ENCODE measurements around the gene ASPSCR1.
"Not testable (repeated sequence)": the region's sequence is repeated elsewhere in the genome, so short reads cannot be mapped to it uniquely, and the experiment has no call there.

ASPSCR1 gene

DNA sequence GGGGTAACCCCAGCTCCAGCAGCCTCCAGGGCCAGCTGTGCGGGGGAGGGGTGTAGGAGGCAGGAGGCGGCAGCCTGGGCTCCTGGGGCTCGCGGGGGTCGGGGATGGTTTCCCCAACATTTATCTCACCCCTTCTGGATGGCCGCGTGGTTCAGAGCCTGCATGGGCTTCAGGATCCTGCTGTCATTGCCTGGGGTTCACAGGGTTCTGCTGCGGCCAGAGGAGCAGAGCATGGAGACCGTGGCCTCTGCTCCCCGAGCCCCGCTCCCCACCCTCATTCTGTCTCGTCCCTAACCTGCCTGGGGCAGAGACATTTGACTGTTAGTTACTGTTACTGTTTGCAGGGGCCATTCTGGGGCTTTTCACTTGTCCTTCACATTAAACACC is 35.3 kb upstream of the ASPSCR1 start:
- no peak for FAIRE-seq

DNA sequence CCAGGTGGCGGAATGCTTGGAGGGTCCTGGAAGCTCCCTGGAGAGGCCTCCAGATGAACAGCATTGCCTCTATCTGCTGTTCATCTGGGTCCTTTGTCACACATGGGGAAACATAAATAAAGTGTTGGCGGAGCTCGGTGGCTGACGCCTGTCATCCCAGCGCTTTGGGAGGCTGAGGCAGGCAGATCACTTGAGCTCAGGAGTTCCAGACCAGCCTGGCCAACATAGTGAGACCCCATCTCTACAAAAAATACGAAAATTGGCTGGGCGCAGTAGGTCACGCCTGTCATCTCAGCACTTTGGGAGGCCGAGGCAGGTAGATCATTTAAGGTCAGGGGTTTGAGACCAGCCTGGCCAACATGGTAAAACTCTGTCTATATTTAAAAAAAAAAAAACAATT is 32.6 kb upstream of the ASPSCR1 start:
- no peak for FAIRE-seq

DNA sequence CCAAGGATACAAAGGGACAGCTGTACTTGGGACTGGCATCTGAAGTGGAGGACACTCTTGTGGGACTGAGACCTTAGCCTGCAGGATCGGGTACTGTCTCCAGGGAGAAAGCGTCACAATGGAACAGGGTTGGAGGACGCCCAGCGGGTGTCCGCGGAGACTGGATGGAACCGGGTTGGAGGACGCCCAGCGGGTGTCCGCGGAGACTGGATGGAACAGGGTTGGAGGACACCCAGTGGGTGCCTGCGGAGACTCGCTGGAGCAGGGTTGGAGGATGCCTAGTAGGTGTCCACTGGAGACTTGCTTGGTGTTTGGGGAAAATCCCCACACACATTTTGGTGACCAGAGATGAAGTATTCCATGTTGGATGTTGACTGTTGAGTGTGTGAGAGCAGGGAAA is 30.2 kb upstream of the ASPSCR1 start, which contains the start of gene MYADML2:
Gene MYADML2, minus strand, starts transcription at position 45 of the 400 bp plus-strand sequence. CDS start 5,492 bp downstream, outside the sequence.
- no peak for FAIRE-seq

DNA sequence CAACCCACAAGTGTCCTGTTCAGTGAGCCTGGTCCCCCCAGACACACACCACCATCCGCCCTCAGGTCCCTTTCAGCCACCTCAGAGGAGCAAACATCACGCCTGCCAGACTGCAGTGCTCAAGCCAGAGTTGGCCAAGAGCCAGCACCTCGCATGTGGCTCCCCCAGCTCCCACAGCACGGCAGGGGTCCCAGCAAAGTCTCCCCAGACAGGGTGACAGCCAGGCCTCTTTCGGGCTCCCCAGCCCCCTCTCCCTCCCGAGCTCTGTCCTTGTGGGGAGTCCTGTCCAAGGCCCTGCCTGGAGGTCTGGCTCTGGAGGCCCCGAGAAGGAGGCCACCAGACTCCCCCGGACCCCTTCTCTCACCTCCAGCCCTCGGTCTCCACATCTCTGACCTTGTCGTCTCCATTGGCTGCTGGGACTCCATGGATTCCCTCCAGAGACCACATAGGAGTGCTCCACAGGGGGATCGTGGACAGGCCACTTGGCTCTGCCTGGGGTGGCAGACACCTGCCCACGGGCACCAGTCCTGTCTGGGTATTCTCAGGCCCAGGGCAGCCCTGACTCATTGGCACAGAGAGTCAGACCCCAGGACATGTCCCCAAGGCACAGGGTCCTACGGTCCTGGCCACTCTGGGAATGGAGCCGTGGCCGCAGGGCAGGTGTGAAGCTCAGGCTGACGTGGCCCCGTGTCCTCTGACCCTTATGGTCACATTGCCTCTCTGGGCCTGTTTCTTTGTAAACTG is 28.6 kb upstream of the ASPSCR1 start:
- FAIRE-seq: no peak

- no peak for FAIRE-seq
Observed at GRCh38 chr17:81950501-81950900, 26.9 kb upstream of the ASPSCR1 start.

DNA sequence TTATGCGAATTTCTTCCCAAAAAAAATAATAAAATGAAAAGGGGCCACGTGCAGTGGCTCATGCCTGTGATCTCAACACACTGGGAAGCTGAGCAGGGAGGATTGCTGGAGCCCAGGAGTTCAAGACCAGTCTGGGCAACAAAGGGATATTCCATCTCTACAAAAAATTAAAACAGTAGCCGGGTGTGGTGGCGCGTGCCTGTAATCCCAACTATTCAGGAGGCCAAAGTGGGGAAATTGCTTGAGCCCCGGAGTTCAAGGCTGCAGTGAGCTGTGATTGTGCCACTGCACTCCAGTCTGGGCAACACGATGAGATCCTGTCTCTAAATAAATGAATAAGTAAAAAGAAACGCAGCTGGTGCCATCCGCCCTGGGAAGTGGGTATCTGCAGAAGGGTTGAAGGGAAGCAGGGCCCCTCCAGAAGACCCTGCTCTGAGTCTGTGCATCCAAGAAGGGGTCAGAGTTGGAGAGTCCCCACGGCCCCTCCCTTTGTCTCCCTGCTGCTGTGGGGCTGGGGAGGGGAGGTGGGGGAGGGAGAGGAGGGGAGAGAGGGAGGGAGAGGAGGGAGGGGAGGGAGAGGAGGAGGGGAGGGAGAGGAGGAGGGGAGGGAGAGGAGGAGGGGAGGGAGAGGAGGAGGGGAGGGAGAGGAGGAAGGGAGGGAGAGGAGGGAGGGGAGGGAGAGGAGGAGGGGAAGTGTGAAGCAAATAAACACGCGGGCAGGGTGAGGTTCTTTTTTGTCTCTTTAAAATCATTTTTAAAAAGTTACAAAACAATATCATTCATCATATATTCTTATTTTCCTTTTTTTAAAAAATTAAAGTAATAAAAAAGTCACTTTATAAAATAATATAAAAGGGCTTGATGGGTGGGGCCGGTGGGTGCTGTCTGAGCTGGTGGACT is 25.4 kb upstream of the ASPSCR1 start:
- FAIRE-seq: no peak

- FAIRE-seq: no peak
Observed at GRCh38 chr17:81952792-81953228, 24.6 kb upstream of the ASPSCR1 start.

GRCh38 chr17:81953443-81953842 is 24.0 kb upstream of the ASPSCR1 start:
- not testable (repeated sequence) for FAIRE-seq

DNA sequence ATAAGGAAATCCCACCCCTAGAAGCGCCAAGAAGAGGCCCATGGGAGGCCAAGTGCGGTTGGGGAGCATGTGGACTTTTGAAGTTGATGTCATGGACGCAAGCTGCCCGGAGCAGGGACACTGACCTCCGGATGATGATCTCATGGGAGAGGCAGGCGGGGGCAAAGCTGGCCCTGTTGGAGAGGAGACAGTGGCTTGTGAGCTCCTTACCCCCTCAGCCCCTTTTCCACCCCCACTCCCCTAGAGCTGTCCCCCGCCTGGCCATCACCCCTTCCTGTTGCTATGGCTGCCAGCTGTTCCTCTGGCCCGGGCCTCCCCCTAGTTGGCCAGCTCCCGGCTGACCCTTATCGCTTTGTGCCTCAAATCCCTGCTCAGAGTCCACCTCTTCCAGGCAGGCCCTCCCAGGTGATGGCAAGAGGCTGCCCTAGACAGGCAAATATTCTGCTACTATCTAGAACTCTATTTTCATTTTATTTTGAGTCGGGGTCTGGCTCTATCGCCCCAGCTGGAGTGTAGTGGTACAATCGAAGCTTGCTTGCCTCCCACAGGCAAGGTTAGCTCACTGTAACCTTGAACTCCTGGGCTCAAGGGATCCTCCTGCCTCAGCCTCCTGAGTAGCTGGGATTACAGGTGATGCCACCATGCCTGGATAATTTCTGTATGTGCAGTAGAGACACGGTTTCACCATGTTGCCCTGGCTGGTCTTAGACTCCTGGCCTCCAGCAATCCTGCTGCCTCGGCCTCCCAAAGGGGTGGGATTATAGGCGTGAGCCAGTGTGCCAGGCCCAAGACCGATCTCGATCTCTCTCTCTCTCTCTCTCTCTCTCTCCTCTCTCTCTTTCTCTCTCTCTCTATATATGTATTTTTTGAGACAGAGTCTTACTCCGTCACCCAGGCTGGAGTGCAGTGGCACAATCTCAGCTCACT is 23.0 kb upstream of the ASPSCR1 start:
- no peak for FAIRE-seq

DNA sequence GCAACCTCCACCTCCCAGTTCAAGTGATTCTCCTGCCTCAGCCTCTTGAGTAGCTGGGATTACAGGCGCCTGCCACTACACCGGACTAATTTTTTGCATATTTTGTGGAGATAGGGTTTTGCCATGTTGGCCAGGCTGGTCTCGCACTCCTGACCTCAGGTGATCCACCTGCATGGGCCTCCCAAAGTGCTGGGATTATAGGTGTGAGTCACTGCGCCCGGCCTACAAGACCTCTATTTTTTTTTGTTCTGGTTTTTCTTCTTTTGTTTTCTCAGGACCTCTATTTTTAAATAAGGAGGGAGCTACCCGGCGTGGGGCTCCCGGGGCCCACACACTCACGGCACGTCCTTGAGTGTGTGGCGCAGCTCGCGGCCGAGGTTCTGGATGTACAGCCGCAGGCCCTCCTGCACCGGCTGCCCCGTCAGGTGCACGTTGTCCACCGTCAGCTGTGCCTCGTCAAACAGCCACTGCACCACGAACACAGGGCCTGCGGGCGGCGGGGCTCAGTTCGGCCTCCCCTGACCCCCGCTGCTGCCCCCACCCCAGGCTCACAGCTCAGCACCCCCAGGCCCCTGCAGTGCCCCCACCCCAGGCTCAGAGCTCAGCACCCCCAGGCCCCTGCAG is 22.3 kb upstream of the ASPSCR1 start:
- FAIRE-seq: no peak

GRCh38 chr17:81955756-81956544 is 21.5 kb upstream of the ASPSCR1 start:
- FAIRE-seq: no peak

GRCh38 chr17:81956607-81957589 is 20.5 kb upstream of the ASPSCR1 start:
- no peak for FAIRE-seq

- no peak for FAIRE-seq
Observed at GRCh38 chr17:81957691-81958432, 19.6 kb upstream of the ASPSCR1 start.

DNA sequence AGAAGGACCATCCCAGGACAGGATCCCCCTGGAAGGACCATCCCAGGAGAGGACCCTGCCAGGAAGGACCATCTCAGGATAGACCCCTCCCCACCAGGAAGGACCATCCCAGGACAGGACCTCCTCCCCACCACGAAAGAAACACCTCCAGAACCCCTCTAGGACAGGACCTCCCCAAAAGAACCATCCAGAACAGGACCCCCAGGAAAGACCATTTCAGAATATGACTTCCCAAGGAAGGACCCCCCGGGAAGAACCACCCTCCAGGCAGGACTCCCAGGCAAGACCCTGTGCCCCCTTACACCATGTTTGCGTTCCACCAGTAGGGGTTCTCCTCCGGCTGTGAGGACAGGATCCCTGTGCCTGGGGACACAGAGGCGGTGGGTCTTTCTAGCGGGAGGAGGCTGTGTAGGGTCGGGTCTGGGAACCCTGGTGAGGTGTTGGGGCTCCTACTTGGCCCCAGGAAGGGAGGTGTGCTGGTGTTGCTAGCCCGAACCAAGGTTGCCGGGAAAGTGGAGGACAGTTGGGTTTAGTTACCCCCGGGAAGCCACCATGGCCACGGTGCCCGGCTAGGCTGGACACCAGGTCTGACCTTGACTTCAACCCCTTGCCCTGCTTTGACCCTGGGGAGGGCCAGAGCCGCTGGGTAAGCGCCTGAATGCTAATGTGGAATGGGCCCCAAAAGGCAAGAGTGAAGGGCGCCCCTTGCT is 18.6 kb upstream of the ASPSCR1 start:
- FAIRE-seq: no peak

DNA sequence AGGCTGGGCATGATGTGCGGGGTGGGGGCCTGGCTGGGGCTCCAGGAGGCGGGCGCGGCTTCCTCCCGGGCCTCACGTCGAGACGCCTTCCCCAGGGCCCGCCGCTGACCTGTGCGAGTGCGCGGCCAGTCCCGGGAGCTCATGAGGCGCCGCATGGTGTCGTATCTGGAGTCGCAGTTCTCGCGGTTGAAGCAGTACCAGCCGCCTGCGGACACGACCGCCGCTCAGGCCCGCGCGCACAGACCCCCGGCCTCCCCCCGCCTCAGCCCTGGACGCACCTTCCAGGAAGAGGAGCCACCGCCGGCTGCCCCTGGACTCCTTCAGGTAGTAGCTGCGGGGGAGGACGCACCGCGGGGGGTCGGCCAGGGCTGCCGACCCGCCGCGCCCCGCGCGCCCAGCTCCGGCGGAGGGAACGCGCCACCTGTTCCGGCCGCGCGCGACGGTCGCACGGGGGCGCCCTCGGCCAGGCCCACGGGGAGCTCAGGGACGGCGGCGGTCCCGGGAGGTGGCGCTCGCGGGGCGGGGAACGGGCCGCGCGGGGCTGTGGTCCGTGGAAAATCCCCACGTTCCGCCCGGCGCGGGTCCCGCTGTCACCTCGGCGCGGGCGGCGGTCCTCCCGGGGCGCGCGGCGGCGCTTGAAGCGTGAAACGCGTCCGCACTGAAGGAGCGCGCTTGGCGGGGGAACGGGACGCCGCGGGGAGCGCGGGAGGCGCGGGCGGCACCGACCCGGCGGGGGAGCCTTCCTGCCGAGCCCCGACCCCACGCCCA is 17.9 kb upstream of the ASPSCR1 start:
- FAIRE-seq: no peak

DNA sequence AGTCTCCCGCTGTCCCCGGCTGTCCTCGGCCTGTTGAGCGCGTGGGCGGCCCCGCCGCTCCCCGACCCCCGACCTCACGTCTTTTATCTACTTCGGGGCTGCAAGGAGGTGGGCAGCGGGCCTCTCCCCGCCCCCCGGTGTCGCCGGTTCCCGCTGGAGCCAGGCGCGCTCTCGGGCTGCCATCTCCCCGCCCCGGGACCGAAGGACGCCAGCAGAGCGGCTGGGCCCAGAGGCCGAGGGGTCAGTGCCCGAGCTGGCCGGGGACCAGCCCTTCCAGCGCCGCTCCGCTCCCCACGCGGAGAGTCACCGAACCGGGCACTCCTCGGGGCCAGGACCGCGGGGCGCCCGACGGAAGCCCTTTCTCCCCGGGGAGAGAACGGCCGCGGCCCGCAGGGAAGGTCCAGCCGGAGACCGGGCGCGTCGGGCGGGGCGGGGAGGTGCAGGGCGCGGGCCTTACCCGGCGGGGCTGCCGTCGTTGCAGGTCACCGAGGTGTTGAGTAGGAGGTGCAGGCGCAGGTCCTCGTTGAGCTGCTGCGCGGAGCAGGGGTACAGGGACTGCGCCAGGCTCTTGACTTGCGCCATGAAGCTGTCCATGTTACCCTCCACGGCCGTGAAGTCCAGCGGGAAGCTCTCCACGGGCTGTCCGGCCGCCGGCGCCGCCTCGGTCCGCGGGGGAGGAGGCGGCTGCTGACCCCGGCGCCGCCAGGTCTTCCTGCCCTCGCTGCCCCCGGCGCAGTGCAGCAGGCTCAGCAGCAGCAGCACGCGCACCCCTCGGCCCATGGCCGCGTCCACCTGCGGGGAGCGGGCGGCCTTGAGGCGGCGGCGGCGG is 17.1 kb upstream of the ASPSCR1 start:
- no peak for FAIRE-seq

DNA sequence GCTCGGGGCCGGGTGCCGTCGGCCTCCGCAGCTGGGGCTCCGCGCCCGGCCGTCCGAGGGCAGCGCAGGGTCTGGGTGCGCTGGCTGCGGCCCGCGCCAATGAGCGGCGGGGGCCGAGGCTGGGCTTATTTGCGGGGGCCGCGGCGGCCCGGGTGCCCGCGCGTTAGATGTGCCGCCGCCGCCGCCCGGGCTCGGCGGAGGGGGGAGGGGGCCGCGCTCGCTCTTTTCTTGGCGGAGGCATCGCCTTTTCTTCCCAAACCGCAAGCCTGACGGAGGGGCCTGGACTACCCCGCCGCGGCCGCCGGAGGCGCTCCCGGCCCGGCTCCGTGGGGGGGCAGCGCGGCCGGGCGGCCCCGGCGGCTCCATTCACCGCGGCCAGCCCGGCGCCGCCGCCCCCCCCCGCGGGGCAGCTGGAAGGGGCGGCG is 16.3 kb upstream of the ASPSCR1 start, which contains the start of gene NOTUM:
Gene NOTUM, minus strand, starts transcription at position 101 of the 425 bp plus-strand sequence. CDS start 278 bp downstream, outside the sequence.
- FAIRE-seq: no peak
